HCT116 (cell line): ENCODE results near the gene CCDC187. TPM values are rescaled to one million over a fixed set of nuclear protein-coding genes. Genes with fewer than 3 reads are reported as not detected.

ENCODE experiments used
- ATAC-seq: fragments of 200-7000 bp; cut with Tn5 transposase; 2 replicates; pipeline ENCODE4 v1.9.1; 2020; ENCODE audit warnings: mild to moderate bottlenecking, moderate library complexity
- BruUV-seq: library from RNA; stranded (reverse); fragments of 400-500 nt; replicated peaks from 2 replicates; lab custom pipeline; 2021; lab: Mats Ljungman, UMichigan
- CTCF ChIA-PET: fragments of 300-600 bp; sonication (Branson Sonifier 250); formaldehyde crosslinking; loops from one replicate; lab custom pipeline; 2021; ENCODE audit warnings: antibody characterized with exemption; lab: Charles Lee
- POLR2A ChIA-PET: fragments of 300-600, 350-600 bp; sonication (Branson Sonifier 250); formaldehyde crosslinking; loops from one replicate; lab custom pipeline; 2021; ENCODE audit warnings: antibody characterized with exemption; lab: Charles Lee
- RAD21 ChIA-PET, 2 experiments: fragments of 300-600 bp; sonication (Branson Sonifier 250); formaldehyde crosslinking; loops; one replicate each; lab custom pipeline; 2023; ENCODE audit warnings: low total read pairs in 2 of 2; ENCODE audit not compliant: uncharacterized antibody in 2 of 2, unreplicated experiment in 2 of 2, low non-redundant PET in 1 of 2; lab: Charles Lee
- DNase-seq: peaks from one replicate; pipeline ENCODE4 v3.0.0-alpha.2; 2010; ENCODE audit warnings: low read depth, low spot score
- H2AFZ ChIP-seq: fragments of 200-600 bp; shearing (Covaris generic), sonication (generic); 2 replicates; pipeline ENCODE4 v1.6.1; 2017; ENCODE audit warnings: low read depth, mixed run types, mixed read lengths, antibody characterized with exemption, low read length; ENCODE audit not compliant: poor library complexity, severe bottlenecking
- H3K27ac ChIP-seq: 2 replicates; pipeline ENCODE4 v1.5.1; 2012; ENCODE audit warnings: low read depth, low read length
- H3K27me3 ChIP-seq: fragments of 200-600 bp; sonication (generic); 2 replicates; pipeline ENCODE4 v1.6.1; 2016; ENCODE audit warnings: mixed run types, low read length, mixed read lengths; ENCODE audit not compliant: insufficient read depth
- H3K36me3 ChIP-seq, 2 experiments: fragments of 200-500 bp in 1 of 2; fragments of 200-600 bp in 1 of 2; sonication (Bioruptor generic) in 1 of 2; sonication (generic) in 1 of 2; 2 replicates each; pipeline versions ENCODE4 v1.5.1 to v1.6.1; 2014 to 2016; ENCODE audit warnings: low read length in 2 of 2, inconsistent platforms in 1 of 2, mixed read lengths in 1 of 2, mixed run types in 1 of 2; ENCODE audit not compliant: insufficient read depth in 2 of 2, control insufficient read depth in 1 of 2
- H3K4me1 ChIP-seq, 2 experiments: fragments of 200-600 bp in 1 of 2; sonication (generic) in 1 of 2; 2 replicates each; pipeline versions ENCODE4 v1.5.1 to v1.6.1; 2012 to 2017; ENCODE audit warnings: low read length in 2 of 2, inconsistent platforms in 1 of 2, mild to moderate bottlenecking in 1 of 2, mixed read lengths in 1 of 2, mixed run types in 1 of 2, moderate library complexity in 1 of 2; ENCODE audit not compliant: insufficient read depth in 2 of 2, control insufficient read depth in 1 of 2
- H3K4me2 ChIP-seq: fragments of 200-600 bp; sonication (generic); 2 replicates; pipeline ENCODE4 v1.6.1; 2017; ENCODE audit warnings: mixed run types, low read length, mixed read lengths
- H3K4me3 ChIP-seq, 2 experiments: fragments of 200-600 bp in 1 of 2; sonication (generic) in 1 of 2; replicated peaks in 1 of 2; 2 replicates each; pipeline ENCODE4 v1.5.1; 2011 to 2016; ENCODE audit warnings: low read length in 2 of 2, control low read depth in 1 of 2, low read depth in 1 of 2, mild to moderate bottlenecking in 1 of 2, mixed read lengths in 1 of 2, mixed run types in 1 of 2
- H3K79me2 ChIP-seq: fragments of 200-600 bp; sonication (generic); 2 replicates; pipeline ENCODE4 v1.6.1; 2017; ENCODE audit warnings: mild to moderate bottlenecking, mixed run types, low read length, moderate library complexity, mixed read lengths; ENCODE audit not compliant: insufficient read depth
- H3K9ac ChIP-seq: fragments of 200-600 bp; sonication (generic); 2 replicates; pipeline ENCODE4 v1.6.1; 2016; ENCODE audit warnings: low read length, mixed read lengths
- H3K9me2 ChIP-seq: fragments of 200-600 bp; sonication (generic), shearing (Covaris generic); 2 replicates; pipeline ENCODE4 v1.6.1; 2017; ENCODE audit warnings: mixed run types, mild to moderate bottlenecking, moderate library complexity; ENCODE audit not compliant: insufficient read depth
- H3K9me3 ChIP-seq, 2 experiments: fragments of 200-500 bp in 1 of 2; fragments of 200-600 bp in 1 of 2; sonication (Bioruptor generic) in 1 of 2; sonication (generic) in 1 of 2; 2 replicates each; pipeline ENCODE4 v1.6.1; 2014 to 2017; ENCODE audit warnings: low read length in 2 of 2, mixed read lengths in 2 of 2, inconsistent platforms in 1 of 2, low read depth in 1 of 2, mild to moderate bottlenecking in 1 of 2, mixed run types in 1 of 2, moderate library complexity in 1 of 2; ENCODE audit not compliant: control insufficient read depth in 1 of 2, insufficient read depth in 1 of 2
- H4K20me1 ChIP-seq: fragments of 200-600 bp; sonication (generic), shearing (Covaris generic); 2 replicates; pipeline ENCODE4 v1.6.1; 2017; ENCODE audit warnings: mixed run types, mild to moderate bottlenecking, moderate library complexity; ENCODE audit not compliant: insufficient read depth
- ATF3 ChIP-seq: IDR thresholded peaks from 2 replicates; pipeline ENCODE4 v1.6.1; 2012
- CEBPB ChIP-seq: IDR thresholded peaks from 2 replicates; pipeline ENCODE4 v1.6.1; 2012; ENCODE audit warnings: low read depth
- CTCF ChIP-seq, 3 experiments: fragments of 200-600 bp in 1 of 3; sonication (generic) in 1 of 3; IDR thresholded peaks in 2 of 3; conservative IDR thresholded peaks in 1 of 3; 2 replicates each; pipeline ENCODE4 v1.5.1; 2012 to 2017; ENCODE audit warnings: low read depth in 2 of 3, low read length in 2 of 3, antibody characterized with exemption in 1 of 3, borderline replicate concordance in 1 of 3, control low read depth in 1 of 3, mild to moderate bottlenecking in 1 of 3, mixed read lengths in 1 of 3, mixed run types in 1 of 3, moderate library complexity in 1 of 3; ENCODE audit not compliant: insufficient read depth in 1 of 3
- EZH2 ChIP-seq: fragments of 200-600 bp; sonication (generic); IDR thresholded peaks from 2 replicates; pipeline ENCODE4 v1.6.1; 2017; ENCODE audit warnings: antibody characterized with exemption, mixed run types
- EZH2phosphoT487 ChIP-seq: fragments of 200-600 bp; IDR thresholded peaks from 2 replicates; pipeline ENCODE4 v1.6.1; 2018; ENCODE audit warnings: antibody characterized with exemption, borderline replicate concordance
- FOSL1 ChIP-seq: IDR thresholded peaks from 2 replicates; pipeline ENCODE4 v1.6.1; 2012; ENCODE audit warnings: low read depth
- JUND ChIP-seq: IDR thresholded peaks from 2 replicates; pipeline ENCODE4 v1.6.1; 2012
- POLR2A ChIP-seq: IDR thresholded peaks from 2 replicates; pipeline ENCODE4 v1.7.0; 2011; ENCODE audit warnings: borderline replicate concordance; ENCODE audit not compliant: insufficient read depth, insufficient read length; ENCODE audit errors: extremely low read depth
- RAD21 ChIP-seq: IDR thresholded peaks from 2 replicates; pipeline ENCODE4 v1.6.1; 2012; ENCODE audit warnings: low read depth, mild to moderate bottlenecking
- SRF ChIP-seq: IDR thresholded peaks from 2 replicates; pipeline ENCODE4 v1.6.1; 2012; ENCODE audit warnings: low read depth
- ZBTB33 ChIP-seq: IDR thresholded peaks from 2 replicates; pipeline ENCODE4 v1.6.1; 2011; ENCODE audit warnings: mild to moderate bottlenecking, low read length, moderate library complexity; ENCODE audit not compliant: insufficient replicate concordance; ENCODE audit errors: extremely low read depth
- ZNF274 ChIP-seq: fragments of 200-500 bp; sonication (Bioruptor generic); IDR thresholded peaks from 2 replicates; pipeline ENCODE4 v1.6.1; 2014; ENCODE audit warnings: mild to moderate bottlenecking, low read depth, low read length, inconsistent platforms
- intact Hi-C: fragments of 100-400 bp; cut with micrococcal nuclease; formaldehyde crosslinking; loops from 2 replicates; pipeline ENCODE4 v1.10.0; 2022
- total RNA-seq: library from RNA; stranded (reverse); gene quantifications from one replicate; pipeline ENCODE4 v1.2.1, GENCODE V29; 2021; ENCODE audit not compliant: unreplicated experiment

Gene CCDC187
- total RNA-seq, 1 experiment from 2014 or later: 4.6 TPM

GRCh38 chr9:136281421-136282271, 22.2 kb downstream of the CCDC187 start:
- no peak overlapping the region for H2AFZ ChIP-seq
- H3K4me3 ChIP-seq: no peak overlapping the region
- BruUV-seq: no TSS peak
- H3K79me2 ChIP-seq: no peaks in the 10 kb centered on the region
- no peaks in the 10 kb centered on the region for H3K9me2 ChIP-seq
- H3K36me3 ChIP-seq: no peaks in the 10 kb centered on the region
- CTCF ChIA-PET: interaction anchor here (1.4 kb wide), 1 partner anchor 111 kb away, joined by 4 read pairs; no protein-coding TSS in a partner anchor
- H3K4me2 ChIP-seq: no peak overlapping the region
- POLR2A ChIA-PET: interaction anchor here (1.1 kb wide), 1 partner anchor 15 kb away, joined by 3 read pairs; no protein-coding TSS in a partner anchor
- no peak overlapping the region for H3K9ac ChIP-seq
- RAD21 ChIA-PET: no interaction called here
- ATAC-seq (no peak), DNase-seq (no peak)
- TF ChIP-seq POLR2A (no peak), ATF3 (no peak), RAD21 (no peak), EZH2 (no peak), SRF (no peak), ZBTB33 (no peak), JUND (no peak), EZH2phosphoT487 (no peak), CTCF (IDR thresholded peaks at IDR 0.05 in 2 of 3, conservative IDR thresholded peaks at IDR 0.05 in 1 of 3; ENCODE audit: borderline replicate concordance in 1 of 3, insufficient read depth in 1 of 3, low read depth in 2 of 3, low read length in 2 of 3) (no peak), CEBPB (no peak), FOSL1 (no peak), ZNF274 (no peak)
- H3K27ac ChIP-seq: no peak overlapping the region; the same call in 1 of the 2 replicates
- no peaks in the 10 kb centered on the region for H3K27me3 ChIP-seq
- peaks cover 6 to 9% of the 10 kb centered on the region in 2 experiments; a peak in 3 of 4 replicates for H3K4me1 ChIP-seq
- H4K20me1 ChIP-seq: no peaks in the 10 kb centered on the region
- no peaks in the 10 kb centered on the region for H3K9me3 ChIP-seq
- intact Hi-C loops: loop anchor here (2.0 to 10.0 kb wide), 3 partner anchors 149 to 679 kb away; partner anchors contain the start of gene UBAC1
